K562 (cell line): ENCODE results near the gene PIP5KL1. TPM values are rescaled to one million over a fixed set of nuclear protein-coding genes. Genes with fewer than 3 reads are reported as not detected.

Source experiments
- BRD4 ChIP-seq: fragments of 200-600 bp; sonication (generic); IDR thresholded peaks from 2 replicates; pipeline ENCODE4 v1.6.1; 2017; ENCODE audit warnings: inconsistent platforms
- CAMTA2 ChIP-seq: fragments of 250-450 bp; sonication (Bioruptor Pico); conservative IDR thresholded peaks from 2 replicates; pipeline ENCODE4 v1.5.1; 2022
- CCNT2 ChIP-seq: IDR thresholded peaks from 2 replicates; pipeline ENCODE4 v1.6.1; 2011; ENCODE audit warnings: borderline replicate concordance, low read depth, mild to moderate bottlenecking, moderate library complexity, mixed read lengths, low read length; ENCODE audit not compliant: insufficient read length; ENCODE audit errors: extremely low read depth
- CREB3L1 ChIP-seq: fragments of 450-650 bp; IDR thresholded peaks from 2 replicates; pipeline ENCODE4 v1.6.1; 2014; ENCODE audit warnings: low read depth, mild to moderate bottlenecking, moderate library complexity, borderline replicate concordance
- CREBBP ChIP-seq: IDR thresholded peaks from one replicate; pipeline ENCODE4 v1.6.1; 2012; ENCODE audit warnings: low read depth, mild to moderate bottlenecking, control low read depth, inconsistent platforms, low read length
- CTBP1 ChIP-seq: fragments of 450-650 bp; IDR thresholded peaks from 2 replicates; pipeline ENCODE4 v1.6.1; 2016; ENCODE audit warnings: borderline replicate concordance
- EP300 ChIP-seq: IDR thresholded peaks from 2 replicates; pipeline ENCODE4 v1.6.1; 2012; ENCODE audit warnings: low read length, improper control_type of control experiment
- ESRRA ChIP-seq: fragments of 450-650 bp; IDR thresholded peaks from 2 replicates; pipeline ENCODE4 v1.6.1; 2014; ENCODE audit warnings: low read depth, mild to moderate bottlenecking, moderate library complexity, borderline replicate concordance
- KHSRP ChIP-seq: fragments of 450-650 bp; IDR thresholded peaks from 2 replicates; pipeline ENCODE4 v1.6.1; 2017
- KLF13 ChIP-seq: fragments of 450-650 bp; IDR thresholded peaks from 2 replicates; pipeline ENCODE4 v1.6.1; 2016; ENCODE audit warnings: missing genetic modification characterization, low read depth, mild to moderate bottlenecking, missing compliant biosample characterization, moderate library complexity, borderline replicate concordance
- MAFG ChIP-seq: fragments of 450-650 bp; conservative IDR thresholded peaks from 2 replicates; pipeline ENCODE4 v1.6.1; 2016; ENCODE audit warnings: missing genetic modification characterization, missing compliant biosample characterization
- MCM7 ChIP-seq, 2 experiments: fragments of 450-650 bp; IDR thresholded peaks; 2 replicates each; pipeline ENCODE4 v1.6.1; 2016 to 2018
- PREB ChIP-seq: sonication (generic); formaldehyde crosslinking; IDR thresholded peaks from 2 replicates; pipeline ENCODE4 v1.8.1; 2023; ENCODE audit warnings: mild to moderate bottlenecking, missing genetic modification reagents
- SIN3A ChIP-seq, 2 experiments: fragments of 150-350 bp in 1 of 2; IDR thresholded peaks; 2 replicates each; pipeline ENCODE4 v1.6.1; 2011 to 2016; ENCODE audit warnings: borderline replicate concordance in 2 of 2, low read depth in 2 of 2, low read length in 2 of 2, mild to moderate bottlenecking in 2 of 2, moderate library complexity in 2 of 2; ENCODE audit not compliant: control insufficient read depth in 1 of 2
- U2AF2 ChIP-seq: fragments of 200-400 bp; formaldehyde crosslinking; optimal IDR thresholded peaks from 2 replicates; pipeline ENCODE3; 2017; ENCODE audit warnings: low read depth, mild to moderate bottlenecking, low read length
- XRCC3 ChIP-seq: fragments of 450-650 bp; IDR thresholded peaks from 2 replicates; pipeline ENCODE4 v1.6.1; 2017; ENCODE audit warnings: mild to moderate bottlenecking, moderate library complexity
- ZBTB7A ChIP-seq: IDR thresholded peaks from 2 replicates; pipeline ENCODE4 v1.6.1; 2011; ENCODE audit warnings: low read depth, mild to moderate bottlenecking, low read length, moderate library complexity, borderline replicate concordance; ENCODE audit not compliant: control insufficient read depth
- polyA plus RNA-seq, 8 experiments: library from polyadenylated mRNA; depleted of rRNA in 4 of 8; stranded (reverse) in 5 of 8; unstranded in 3 of 8; fragments of >200 nt; fragmentation: Nextera tagmentation in 2 of 8; fragmentation: Illumina TruSeq in 1 of 8; extraction: Ambion mirVana in 2 of 8; extraction: Trizol in 1 of 8; gene quantifications; 2 replicates each; pipeline versions ENCODE4 v1.2.1 to v1.2.3, GENCODE V29; 2011 to 2014; ENCODE audit warnings: inconsistent platforms in 1 of 8, missing spikeins in 1 of 8
- total RNA-seq, 7 experiments: library from RNA; depleted of rRNA in 6 of 7; stranded (reverse); fragments of >200 nt in 6 of 7; fragmentation: Illumina TruSeq in 2 of 7; extraction: Trizol in 2 of 7; gene quantifications; 2 replicates each; pipeline versions ENCODE4 v1.2.1 to v1.2.3, GENCODE V29; 2011 to 2021; ENCODE audit warnings: low replicate concordance in 1 of 7
- TF ChIP-seq, protein P1 (sequence below): sonication (generic); formaldehyde crosslinking; IDR thresholded peaks from 2 replicates; pipeline ENCODE4 v1.8.1; 2023; ENCODE audit warnings: mild to moderate bottlenecking, missing genetic modification reagents, moderate library complexity
- TF ChIP-seq, protein P2 (sequence below): fragments of 200-800 bp; sonication (Bioruptor generic); IDR thresholded peaks from 2 replicates; pipeline ENCODE4 v1.6.1; 2017; ENCODE audit warnings: missing genetic modification characterization, missing compliant biosample characterization

PIP5KL1 gene
- total and polyA plus RNA-seq, 9 of the 15 experiments (the other 6 are each of a cell fraction or from before 2014, with no cell fraction given), result 0.18 to 4.8 (median 1.2) TPM

- TF ChIP-seq KHSRP, result no peak
- TF ChIP-seq CAMTA2 (CRISPR knock-in tag), result no peak
- peak; percentile 47; the same call in 1 of the 2 replicates for TF ChIP-seq KLF13 (tag)
- peak; percentile 63; the same call in 1 of the 2 replicates for TF ChIP-seq CTBP1
- TF ChIP-seq CREBBP, result no peak
- no peak for TF ChIP-seq BRD4
- TF ChIP-seq U2AF2, result no peak
- TF ChIP-seq CCNT2, result peak; percentile 51
- TF ChIP-seq PREB (CRISPR knock-in tag), result 0 out of 2 replicates have a peak, but pooled peaks have one; percentile 20
- TF ChIP-seq SIN3A (IDR thresholded peaks at IDR 0.05; ENCODE audit: borderline replicate concordance in 2 of 2, control insufficient read depth in 1 of 2, low read depth in 2 of 2, low read length in 2 of 2), result peak; percentile 38 to 59; a peak in 3 of 4 replicates
- TF ChIP-seq MCM7 (IDR thresholded peaks at IDR 0.05), result no peak
- TF ChIP-seq, protein P1, sequence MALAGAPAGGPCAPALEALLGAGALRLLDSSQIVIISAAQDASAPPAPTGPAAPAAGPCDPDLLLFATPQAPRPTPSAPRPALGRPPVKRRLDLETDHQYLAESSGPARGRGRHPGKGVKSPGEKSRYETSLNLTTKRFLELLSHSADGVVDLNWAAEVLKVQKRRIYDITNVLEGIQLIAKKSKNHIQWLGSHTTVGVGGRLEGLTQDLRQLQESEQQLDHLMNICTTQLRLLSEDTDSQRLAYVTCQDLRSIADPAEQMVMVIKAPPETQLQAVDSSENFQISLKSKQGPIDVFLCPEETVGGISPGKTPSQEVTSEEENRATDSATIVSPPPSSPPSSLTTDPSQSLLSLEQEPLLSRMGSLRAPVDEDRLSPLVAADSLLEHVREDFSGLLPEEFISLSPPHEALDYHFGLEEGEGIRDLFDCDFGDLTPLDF (CRISPR knock-in tag), result 0 out of 2 replicates have a peak, but pooled peaks have one; percentile 15
- TF ChIP-seq CREB3L1, result peak; percentile 44; the same call in 1 of the 2 replicates
- TF ChIP-seq XRCC3, result no peak
- no peak for TF ChIP-seq MAFG
- TF ChIP-seq, protein P2, sequence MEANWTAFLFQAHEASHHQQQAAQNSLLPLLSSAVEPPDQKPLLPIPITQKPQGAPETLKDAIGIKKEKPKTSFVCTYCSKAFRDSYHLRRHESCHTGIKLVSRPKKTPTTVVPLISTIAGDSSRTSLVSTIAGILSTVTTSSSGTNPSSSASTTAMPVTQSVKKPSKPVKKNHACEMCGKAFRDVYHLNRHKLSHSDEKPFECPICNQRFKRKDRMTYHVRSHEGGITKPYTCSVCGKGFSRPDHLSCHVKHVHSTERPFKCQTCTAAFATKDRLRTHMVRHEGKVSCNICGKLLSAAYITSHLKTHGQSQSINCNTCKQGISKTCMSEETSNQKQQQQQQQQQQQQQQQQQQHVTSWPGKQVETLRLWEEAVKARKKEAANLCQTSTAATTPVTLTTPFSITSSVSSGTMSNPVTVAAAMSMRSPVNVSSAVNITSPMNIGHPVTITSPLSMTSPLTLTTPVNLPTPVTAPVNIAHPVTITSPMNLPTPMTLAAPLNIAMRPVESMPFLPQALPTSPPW (CRISPR knock-in tag), result peak; percentile 59; the same call in 1 of the 2 replicates
- 0 out of 2 replicates have a peak, but pooled peaks have one; percentile 48 for TF ChIP-seq ZBTB7A
- TF ChIP-seq ESRRA, result no peak
- TF ChIP-seq EP300, result no peak
- TF ChIP-seq, all 486 proteins: peak for 26
Measured at GRCh38 chr9:127980060-127980705, 49.6 kb upstream of the PIP5KL1 start (continued).
